Testis (tissue), 2 donors: ENCODE results near the gene KRT8.

ENCODE experiments used
- CTCF ChIP-seq, 3 experiments: fragments of 450-650 bp in 2 of 3; fragments of 200-600 bp in 1 of 3; sonication (generic) in 1 of 3; IDR thresholded peaks; one replicate each; pipeline ENCODE4 v1.5.1; 2016 to 2019; ENCODE audit warnings: antibody characterized with exemption in 3 of 3, mild to moderate bottlenecking in 2 of 3, moderate library complexity in 1 of 3
- POLR2A ChIP-seq: fragments of 450-650 bp; IDR thresholded peaks from one replicate; pipeline ENCODE4 v1.6.1; 2017; ENCODE audit warnings: antibody characterized with exemption, mild to moderate bottlenecking, moderate library complexity

DNA sequence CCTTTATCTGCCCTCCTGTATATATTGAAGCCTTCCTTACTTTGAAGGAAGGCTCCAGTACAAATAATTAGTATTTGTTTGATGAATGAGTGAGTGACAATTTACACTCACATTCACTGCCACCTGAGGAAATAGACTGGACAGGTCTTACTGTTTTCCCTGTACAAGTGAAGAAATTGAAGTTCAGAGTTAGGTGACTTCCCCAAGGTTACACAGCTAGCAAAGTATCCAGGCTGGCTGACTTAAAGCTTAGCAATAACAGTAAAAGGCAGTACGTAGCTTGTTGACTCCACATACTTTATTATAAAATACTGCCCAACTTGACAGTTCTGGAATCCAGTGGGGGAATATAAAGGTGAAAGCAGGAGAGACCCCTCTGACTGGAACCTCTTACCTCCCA, 41.5 kb upstream of the KRT8 start:
- TF ChIP-seq CTCF (IDR thresholded peaks at IDR 0.05) (no peak), POLR2A (no peak)
